Gastroesophageal sphincter (tissue), 4 donors: ENCODE measurements around the gene IRX4. TPM values are rescaled to one million over a fixed set of nuclear protein-coding genes. Genes with fewer than 3 reads are reported as not detected.

Experiments
- ATAC-seq: fragments of 150-250 bp; one replicate; pipeline ENCODE4 v1.9.1; 2016; ENCODE audit warnings: mild to moderate bottlenecking, moderate library complexity
- H3K27ac ChIP-seq, 4 donors: fragments of 200-600 bp; sonication (generic) in 3 of 4; 1 replicate in 3 of 4; 2 replicates in 1 of 4; pipeline ENCODE4 v1.5.1; 2016 to 2019
- H3K27me3 ChIP-seq: fragments of 200-600 bp; sonication (generic); one replicate; pipeline ENCODE4 v1.5.1; 2019
- H3K36me3 ChIP-seq, 2 donors: fragments of 200-600 bp; sonication (generic); one replicate each; pipeline ENCODE4 v1.5.1; 2019; ENCODE audit warnings: control low read depth in 1 of 2
- H3K4me1 ChIP-seq, 3 donors: fragments of 200-600 bp; sonication (generic); 1 replicate in 2 of 3; 2 replicates in 1 of 3; pipeline ENCODE4 v1.5.1; 2016 to 2019; ENCODE audit warnings: control low read depth in 2 of 3
- H3K4me3 ChIP-seq, 2 donors: fragments of 200-600 bp; sonication (generic); one replicate each; pipeline ENCODE4 v1.5.1; 2019; ENCODE audit warnings: mild to moderate bottlenecking in 1 of 2, moderate library complexity in 1 of 2
- H3K9me3 ChIP-seq, 3 donors: fragments of 200-600 bp; sonication (generic); one replicate each; pipeline ENCODE4 v1.5.1; 2017 to 2019; ENCODE audit warnings: control low read depth in 2 of 3
- CTCF ChIP-seq, 4 experiments: fragments of 200-600 bp in 2 of 4; fragments of 450-650 bp in 2 of 4; sonication (generic) in 1 of 4; IDR thresholded peaks; one replicate each; pipeline ENCODE4 v1.5.1; 2017 to 2019; ENCODE audit warnings: antibody characterized with exemption in 4 of 4, mild to moderate bottlenecking in 2 of 4, moderate library complexity in 2 of 4
- EP300 ChIP-seq: sonication (generic); formaldehyde crosslinking; IDR thresholded peaks from one replicate; pipeline ENCODE4 v1.6.1; 2017; ENCODE audit warnings: antibody characterized with exemption, mild to moderate bottlenecking
- POLR2A ChIP-seq, 2 donors: fragments of 450-650 bp; IDR thresholded peaks; one replicate each; pipeline ENCODE4 v1.6.1; 2017; ENCODE audit warnings: antibody characterized with exemption in 2 of 2, mild to moderate bottlenecking in 2 of 2, moderate library complexity in 1 of 2
- POLR2AphosphoS5 ChIP-seq: sonication (generic); formaldehyde crosslinking; IDR thresholded peaks from one replicate; pipeline ENCODE4 v1.6.1; 2017; ENCODE audit warnings: antibody characterized with exemption
- WGBS, 2 donors: methylation state at CpG; one replicate each; pipeline ENCODE4 v1.1.5; 2018; ENCODE audit warnings: low coverage in 1 of 2; 5-methylcytosine and 5-hydroxymethylcytosine counted together
- total RNA-seq, 4 donors: library from RNA; depleted of rRNA; stranded (reverse); fragments of >200 nt; gene quantifications; one replicate each; pipeline ENCODE4 v1.1.0, GENCODE V29; 2016

The IRX4 gene
- total RNA-seq, 4 donors from 2014 or later, result 0.96 TPM; not detected in 3

GRCh38 chr5:1850324-1851154 lies 32.2 kb downstream of the IRX4 start:
- H3K36me3 ChIP-seq, result no peaks in the 10 kb centered on the region
- WGBS, 2 donors, result 37 to 40% methylated on average over 9 to 12 of the region's 29 CpGs
- peaks cover 92% of the 10 kb centered on the region for H3K27me3 ChIP-seq
- ATAC-seq, result no peak
- H3K9me3 ChIP-seq, result no peaks in the 10 kb centered on the region
- no peak overlapping the region for H3K4me3 ChIP-seq
- H3K27ac ChIP-seq, result no peak overlapping the region
- TF ChIP-seq POLR2AphosphoS5 (no peak), CTCF (IDR thresholded peaks at IDR 0.05) (no peak), EP300 (no peak), POLR2A (IDR thresholded peaks at IDR 0.05) (no peak)
- no peaks in the 10 kb centered on the region for H3K4me1 ChIP-seq

- Histone ChIP-seq H3K36me3 (no peaks in the 10 kb centered on the region), H3K9me3 (no peaks in the 10 kb centered on the region), H3K27me3 (peaks cover 84% of the 10 kb centered on the region), H3K4me3 (no peak overlapping the region), H3K27ac (no peak overlapping the region), H3K4me1 (no peaks in the 10 kb centered on the region)
- 47% methylated on average over 2 of the region's 9 CpGs; no CpG with 5 or more reads in 1 of the 2 donors for WGBS, 2 donors
- ATAC-seq, result no peak
- TF ChIP-seq EP300, result no peak
- TF ChIP-seq CTCF (IDR thresholded peaks at IDR 0.05), result no peak
- no peak for TF ChIP-seq POLR2AphosphoS5
- TF ChIP-seq POLR2A (IDR thresholded peaks at IDR 0.05), result no peak
These were observed 35.1 kb downstream of the IRX4 start for GRCh38 chr5:1847611-1848010.

GRCh38 chr5:1847056-1847455 lies 35.7 kb downstream of the IRX4 start:
- ATAC-seq, result no peak
- H3K4me3 ChIP-seq, result no peak overlapping the region
- H3K9me3 ChIP-seq, result no peaks in the 10 kb centered on the region
- no peak overlapping the region for H3K27ac ChIP-seq
- TF ChIP-seq CTCF (IDR thresholded peaks at IDR 0.05), result no peak
- no peak for TF ChIP-seq POLR2A (IDR thresholded peaks at IDR 0.05)
- TF ChIP-seq EP300, result no peak
- no peak for TF ChIP-seq POLR2AphosphoS5
- WGBS, 2 donors, result 59% methylated on average over 5 of the region's 10 CpGs; no CpG with 5 or more reads in 1 of the 2 donors
- H3K27me3 ChIP-seq, result peaks cover 84% of the 10 kb centered on the region
- H3K36me3 ChIP-seq, result no peaks in the 10 kb centered on the region
- no peaks in the 10 kb centered on the region for H3K4me1 ChIP-seq

- Histone ChIP-seq H3K4me1 (no peaks in the 10 kb centered on the region), H3K27ac (no peak overlapping the region), H3K4me3 (no peak overlapping the region), H3K27me3 (peaks cover 84% of the 10 kb centered on the region), H3K36me3 (no peaks in the 10 kb centered on the region), H3K9me3 (no peaks in the 10 kb centered on the region)
- WGBS, 2 donors, result 79% methylated on average over 9 of the region's 13 CpGs; no CpG with 5 or more reads in 1 of the 2 donors
- TF ChIP-seq POLR2AphosphoS5 (no peak), POLR2A (IDR thresholded peaks at IDR 0.05) (no peak), CTCF (IDR thresholded peaks at IDR 0.05) (no peak), EP300 (no peak)
- ATAC-seq, result no peak
These were observed 36.1 kb downstream of the IRX4 start for GRCh38 chr5:1846583-1846982.

GRCh38 chr5:1845696-1846095 lies 37.0 kb downstream of the IRX4 start:
- Histone ChIP-seq H3K36me3 (no peaks in the 10 kb centered on the region), H3K4me3 (no peak overlapping the region), H3K27ac (no peak overlapping the region), H3K4me1 (no peaks in the 10 kb centered on the region), H3K9me3 (no peaks in the 10 kb centered on the region), H3K27me3 (peaks cover 84% of the 10 kb centered on the region)
- WGBS, 2 donors, result 47 to 97% methylated on average over 1 of the region's 1 CpG
- no peak for TF ChIP-seq EP300
- no peak for TF ChIP-seq CTCF (IDR thresholded peaks at IDR 0.05)
- TF ChIP-seq POLR2A (IDR thresholded peaks at IDR 0.05), result no peak
- TF ChIP-seq POLR2AphosphoS5, result no peak
- no peak for ATAC-seq
